Stimulated activated CD4-positive, alpha-beta T cell treated with anti-CD3 and anti-CD28 coated beads, Interleukin-12 subunit alpha, Interleukin-12 subunit beta, amount 100 ng/mL, for 48 hours (primary cell): ENCODE measurements around the gene RCAN1.
"Not testable (repeated sequence)": the region's sequence is repeated elsewhere in the genome, so short reads cannot be mapped to it uniquely, and the experiment has no call there.

Experiments
- DNase-seq, 3 donors: peaks; one replicate each; pipeline ENCODE4 v3.0.0-alpha.2; 2020; ENCODE audit warnings: low read depth in 2 of 3, low spot score in 1 of 3

The RCAN1 gene

GRCh38 chr21:34621434-34622350 is 6.8 kb upstream of the RCAN1 start:
- DNase-seq: no peak

GRCh38 chr21:34619841-34620665 is 5.1 kb upstream of the RCAN1 start:
- no peak for DNase-seq

DNA sequence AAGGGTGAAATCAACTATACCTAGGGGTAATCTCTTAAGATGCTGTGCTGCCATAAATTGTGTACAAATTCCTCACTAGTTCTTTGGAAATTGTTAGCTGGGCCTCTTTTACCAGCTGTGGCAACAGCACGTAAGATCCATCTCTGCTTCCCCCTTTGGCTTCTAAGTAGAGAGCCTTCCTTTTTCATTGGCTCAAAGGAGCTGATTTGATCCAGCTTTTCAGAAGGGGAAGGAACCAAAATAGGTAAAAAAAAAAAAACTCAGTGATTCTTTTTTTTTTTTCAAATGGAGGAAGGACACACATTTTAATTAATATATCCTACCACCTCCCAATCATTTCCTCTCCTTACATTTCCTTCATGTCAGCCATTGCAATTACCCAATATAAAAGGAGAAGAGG is 4.0 kb upstream of the RCAN1 start:
- no peak for DNase-seq

DNA sequence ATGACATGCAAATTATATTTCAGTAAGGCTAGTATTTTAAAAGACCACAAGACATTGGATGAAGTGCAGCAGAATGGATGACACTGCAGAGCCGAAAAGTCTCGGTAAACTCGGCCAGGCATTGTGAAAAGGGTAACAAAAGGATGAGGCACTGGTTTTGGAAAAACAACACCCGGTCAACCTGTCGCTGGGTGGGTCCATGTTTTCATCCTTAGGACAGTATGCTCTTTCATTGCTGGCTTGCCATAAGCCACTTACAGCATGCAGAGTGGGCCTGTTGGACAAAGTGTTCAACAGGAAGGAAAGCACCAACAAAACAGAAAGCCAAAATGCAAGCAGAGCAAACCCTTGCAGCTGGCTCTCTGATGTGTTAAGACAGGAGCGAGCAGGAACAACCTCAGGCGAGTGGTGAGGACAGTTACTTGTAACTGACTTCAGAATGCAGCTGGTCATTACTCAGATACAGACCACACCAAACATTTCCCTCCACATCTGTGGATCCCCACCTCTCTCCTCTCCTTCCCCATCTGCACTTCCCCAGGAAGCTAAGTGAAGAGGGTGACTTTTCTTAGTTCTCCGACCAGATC is 2.9 kb upstream of the RCAN1 start:
- no peak for DNase-seq

DNA sequence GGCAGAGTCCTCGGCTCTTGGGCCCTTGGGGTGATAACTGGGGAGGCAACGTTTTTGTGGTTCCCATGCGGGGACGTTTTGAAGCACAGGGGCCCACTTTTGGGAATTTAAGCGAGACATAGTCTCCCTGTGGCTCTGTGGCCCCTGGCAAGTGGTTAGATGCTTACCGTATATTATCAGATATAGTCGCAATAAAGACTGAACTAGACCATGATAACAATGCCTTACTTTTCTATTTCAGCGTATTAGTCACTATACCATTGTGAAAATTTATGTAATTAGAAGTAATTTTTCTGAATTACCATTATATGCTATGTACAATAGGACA is 538 bp upstream of the RCAN1 start:
- DNase-seq: no peak

- no peak for DNase-seq
These were observed 960 bp downstream of the RCAN1 start for GRCh38 chr21:34613679-34614627.

DNA sequence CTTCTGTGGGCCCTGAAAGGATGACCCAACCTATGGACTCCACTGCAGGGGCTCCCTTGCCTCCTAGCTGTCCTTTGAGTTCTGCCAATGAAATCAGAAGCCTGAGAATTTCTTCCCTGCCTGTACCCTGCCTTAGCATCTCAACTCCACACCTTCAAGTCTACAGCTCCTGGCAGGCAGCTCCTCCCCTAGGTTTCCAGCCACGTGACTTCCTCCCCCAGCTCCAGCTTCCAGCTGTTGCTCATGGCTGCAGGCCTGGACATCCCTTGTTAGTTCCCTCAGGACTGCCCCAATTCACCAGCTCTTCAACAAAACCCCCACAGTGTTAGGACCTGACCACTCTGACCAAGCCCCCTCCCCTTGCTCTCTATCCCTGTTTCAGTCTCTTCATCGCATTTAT is 2.4 kb downstream of the RCAN1 start:
- no peak for DNase-seq

- DNase-seq: no peak
These were observed 2.9 kb downstream of the RCAN1 start for GRCh38 chr21:34612056-34612455.

- no peak for DNase-seq
These were observed 3.4 kb downstream of the RCAN1 start for GRCh38 chr21:34611528-34611927.

GRCh38 chr21:34609933-34610549 is 4.9 kb downstream of the RCAN1 start:
- no peak for DNase-seq

- DNase-seq: no peak
These were observed 5.5 kb downstream of the RCAN1 start for GRCh38 chr21:34609244-34609932.

DNA sequence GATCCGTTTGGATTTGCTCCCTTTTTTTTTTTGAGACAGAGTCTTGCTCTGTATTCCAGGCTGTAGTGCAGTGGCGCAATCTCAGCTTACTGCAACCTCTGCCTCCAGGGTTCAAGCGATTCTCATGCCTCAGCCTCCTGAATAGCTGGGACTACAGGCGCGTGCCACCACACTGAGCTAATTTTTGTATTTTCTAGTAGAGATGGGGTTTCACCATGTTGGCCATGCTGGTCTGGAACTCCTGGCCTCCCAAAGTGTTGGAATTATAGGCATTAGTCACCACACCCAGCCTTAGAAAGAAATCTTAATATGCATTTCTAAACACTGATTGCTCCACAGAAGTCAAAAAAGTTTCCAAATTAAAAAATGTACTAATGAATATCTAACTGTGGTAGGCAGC is 7.5 kb downstream of the RCAN1 start:
- not testable (repeated sequence) for DNase-seq

DNA sequence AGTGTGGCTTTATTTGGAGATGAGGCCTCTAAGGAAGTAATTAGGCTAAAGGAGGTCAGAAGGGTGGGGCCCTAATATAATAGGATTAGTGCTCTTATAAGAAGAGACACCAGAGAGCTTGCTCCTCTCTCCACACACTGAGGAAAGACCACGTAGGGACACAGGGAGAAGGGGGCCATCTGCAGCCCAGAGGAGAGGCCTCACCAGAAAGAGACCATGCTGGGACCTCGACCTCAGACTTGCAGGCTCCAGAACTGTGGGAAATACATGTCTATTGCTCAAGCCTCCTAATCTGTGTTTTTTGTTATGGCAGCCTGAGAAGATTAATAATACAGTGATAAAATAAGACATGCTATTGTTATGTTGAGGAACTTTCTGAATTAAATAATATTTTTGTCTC is 8.3 kb downstream of the RCAN1 start:
- no peak for DNase-seq

GRCh38 chr21:34606051-34606450 is 8.9 kb downstream of the RCAN1 start:
- DNase-seq: no peak

- DNase-seq: not testable (repeated sequence)
These were observed 10.0 kb downstream of the RCAN1 start for GRCh38 chr21:34604956-34605355.

DNA sequence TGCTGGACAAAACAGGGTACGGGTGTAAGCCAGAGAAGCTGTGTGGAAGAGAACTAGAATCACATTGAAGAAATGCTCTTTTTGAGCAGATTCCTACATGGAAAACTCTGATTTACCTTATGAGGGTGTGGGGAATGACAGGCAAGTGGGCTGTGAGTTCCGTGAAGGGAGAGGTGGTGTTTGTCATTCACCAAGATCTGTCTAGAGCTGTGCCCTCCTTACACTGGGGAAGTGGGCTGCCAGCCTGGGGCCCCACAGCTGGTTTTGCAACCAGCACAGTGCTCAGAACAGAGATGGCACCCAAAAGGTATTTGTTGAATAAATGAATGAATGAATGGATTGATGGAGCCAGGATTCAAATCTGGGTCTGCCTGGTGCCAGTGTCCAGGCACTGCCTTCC is 10.4 kb downstream of the RCAN1 start:
- no peak for DNase-seq

- no peak for DNase-seq
These were observed 11.2 kb downstream of the RCAN1 start for GRCh38 chr21:34603710-34604057.

- DNase-seq: peak; percentile 50 to 60 (median 55)
These were observed 11.8 kb downstream of the RCAN1 start for GRCh38 chr21:34603002-34603709.

DNA sequence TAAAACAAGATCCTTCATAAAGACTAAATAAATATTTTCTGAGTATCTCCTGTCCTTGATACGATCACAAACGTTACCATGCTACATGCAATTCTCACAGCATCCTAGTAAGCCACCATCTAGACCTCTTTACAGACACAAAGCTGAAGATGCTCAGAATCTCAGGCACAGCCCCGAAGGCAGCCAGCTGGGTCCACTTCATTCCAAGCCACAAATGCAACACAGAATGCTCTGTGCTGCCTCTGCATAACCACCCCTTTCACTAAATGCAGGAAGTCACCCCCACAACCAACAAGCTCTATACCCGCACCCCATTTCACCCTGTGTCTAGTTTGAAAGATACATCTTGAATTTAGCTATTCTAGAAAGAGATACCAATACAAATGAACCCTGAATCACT is 12.9 kb downstream of the RCAN1 start:
- DNase-seq: no peak
